IPS-18a (cell line): ENCODE data around the gene IPO4.
A peak's percentile ranks its signal among the peaks of the same experiment; 100 is the strongest.
"Not testable (repeated sequence)": the region's sequence is repeated elsewhere in the genome, so short reads cannot be mapped to it uniquely, and the experiment has no call there.

Experiments
- H3K27ac ChIP-seq: one replicate; pipeline ENCODE4 v1.5.1; 2013; ENCODE audit warnings: low read length
- H3K27me3 ChIP-seq: one replicate; pipeline ENCODE4 v1.6.1; 2013; ENCODE audit warnings: mild to moderate bottlenecking, low read length; ENCODE audit not compliant: control insufficient read depth, insufficient read depth
- H3K36me3 ChIP-seq: one replicate; pipeline ENCODE4 v1.6.1; 2013; ENCODE audit warnings: low read depth, low read length; ENCODE audit not compliant: control insufficient read depth
- H3K4me1 ChIP-seq: one replicate; pipeline ENCODE4 v1.6.1; 2013; ENCODE audit warnings: low read depth, low read length; ENCODE audit not compliant: control insufficient read depth
- H3K4me3 ChIP-seq: one replicate; pipeline ENCODE4 v1.5.1; 2013; ENCODE audit warnings: low read length
- H3K9ac ChIP-seq: one replicate; pipeline ENCODE4 v1.6.1; 2013; ENCODE audit warnings: mild to moderate bottlenecking, low read length, moderate library complexity
- H3K9me3 ChIP-seq: one replicate; pipeline ENCODE4 v1.6.1; 2013; ENCODE audit warnings: low read depth, low read length; ENCODE audit not compliant: control insufficient read depth

Gene IPO4

GRCh38 chr14:24231263-24232120 is 42.9 kb upstream of the IPO4 start:
- Histone ChIP-seq H3K9ac (peak overlapping the region; percentile 79), H3K9me3 (no peaks in the 10 kb centered on the region), H3K4me3 (peak overlapping the region; percentile 93), H3K27me3 (no peaks in the 10 kb centered on the region), H3K4me1 (peaks cover 7% of the 10 kb centered on the region), H3K36me3 (peaks cover 10% of the 10 kb centered on the region), H3K27ac (peak overlapping the region; percentile 72)

- peaks cover 7% of the 10 kb centered on the region for H3K4me1 ChIP-seq
- no peaks in the 10 kb centered on the region for H3K9me3 ChIP-seq
- H3K4me3 ChIP-seq, result no peak overlapping the region
- H3K36me3 ChIP-seq, result peaks cover 2% of the 10 kb centered on the region
- H3K27ac ChIP-seq, result no peak overlapping the region
- H3K27me3 ChIP-seq, result no peaks in the 10 kb centered on the region
- H3K9ac ChIP-seq, result no peak overlapping the region
Measured at GRCh38 chr14:24228902-24229301, 40.3 kb upstream of the IPO4 start.

DNA sequence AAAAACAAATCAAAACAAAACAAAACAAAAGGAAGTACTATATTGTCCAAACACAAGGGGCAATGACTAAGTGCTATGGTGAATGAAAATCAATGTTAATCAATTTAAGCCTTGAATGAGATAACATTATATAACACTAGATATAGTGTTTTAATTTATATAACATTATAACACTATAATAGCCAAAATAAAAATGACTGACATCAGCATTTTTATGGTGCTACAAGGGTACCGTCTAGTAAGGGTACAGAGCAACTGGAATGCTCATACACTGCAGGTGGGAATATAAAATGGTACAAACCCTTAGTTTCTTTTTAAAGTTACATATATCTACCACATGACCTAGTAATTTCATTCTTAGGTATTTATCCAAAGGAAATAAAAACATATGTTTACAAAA is 37.9 kb upstream of the IPO4 start:
- Histone ChIP-seq H3K4me1 (no peaks in the 10 kb centered on the region), H3K27me3 (no peaks in the 10 kb centered on the region), H3K36me3 (peaks cover 2% of the 10 kb centered on the region), H3K9me3 (no peaks in the 10 kb centered on the region), H3K27ac (no peak overlapping the region), H3K9ac (no peak overlapping the region), H3K4me3 (no peak overlapping the region)

- Histone ChIP-seq H3K9me3 (no peaks in the 10 kb centered on the region), H3K27ac (no peak overlapping the region), H3K9ac (no peak overlapping the region), H3K4me1 (no peaks in the 10 kb centered on the region), H3K27me3 (no peaks in the 10 kb centered on the region), H3K36me3 (peaks cover 2% of the 10 kb centered on the region), H3K4me3 (no peak overlapping the region)
Measured at GRCh38 chr14:24224618-24225071, 36.0 kb upstream of the IPO4 start.

GRCh38 chr14:24222987-24223386 is 34.4 kb upstream of the IPO4 start:
- not testable (repeated sequence) for H3K4me3 ChIP-seq, H3K9ac ChIP-seq, H3K9me3 ChIP-seq, H3K27ac ChIP-seq, H3K36me3 ChIP-seq, H3K4me1 ChIP-seq, H3K27me3 ChIP-seq

- Histone ChIP-seq H3K4me1 (no peaks in the 10 kb centered on the region), H3K9me3 (no peaks in the 10 kb centered on the region), H3K4me3 (no peak overlapping the region), H3K27ac (no peak overlapping the region), H3K27me3 (no peaks in the 10 kb centered on the region), H3K9ac (no peak overlapping the region), H3K36me3 (no peaks in the 10 kb centered on the region)
Measured at GRCh38 chr14:24219521-24219920, 30.9 kb upstream of the IPO4 start.

DNA sequence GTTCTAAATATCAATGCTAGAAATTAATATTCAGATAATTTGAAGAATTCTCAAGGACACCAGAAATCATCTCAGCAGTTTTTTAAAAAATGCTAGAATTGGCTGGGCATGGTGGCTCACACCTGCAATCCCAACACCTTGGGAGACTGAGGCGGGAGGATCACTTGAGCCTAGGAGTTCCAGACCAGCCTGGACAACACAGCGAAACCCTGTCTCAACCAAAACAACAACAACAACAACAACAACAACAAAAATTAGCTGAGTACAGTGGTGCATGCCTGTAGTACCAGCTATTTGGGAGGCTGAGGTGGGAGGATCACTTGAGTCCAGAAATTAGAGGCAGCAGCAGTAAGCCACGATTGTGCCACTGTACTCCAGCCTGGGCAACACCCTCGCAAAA is 30.5 kb upstream of the IPO4 start:
- H3K9me3 ChIP-seq, result no peaks in the 10 kb centered on the region
- peaks cover under 1% of the 10 kb centered on the region for H3K36me3 ChIP-seq
- H3K4me3 ChIP-seq, result no peak overlapping the region
- H3K9ac ChIP-seq, result no peak overlapping the region
- no peaks in the 10 kb centered on the region for H3K27me3 ChIP-seq
- H3K27ac ChIP-seq, result no peak overlapping the region
- no peaks in the 10 kb centered on the region for H3K4me1 ChIP-seq

GRCh38 chr14:24216876-24217275 is 28.3 kb upstream of the IPO4 start:
- H3K27me3 ChIP-seq, H3K27ac ChIP-seq, H3K4me3 ChIP-seq, H3K36me3 ChIP-seq, H3K9me3 ChIP-seq, H3K9ac ChIP-seq, H3K4me1 ChIP-seq: not testable (repeated sequence)

GRCh38 chr14:24216345-24216699 is 27.7 kb upstream of the IPO4 start:
- H3K27me3 ChIP-seq, result no peaks in the 10 kb centered on the region
- H3K4me1 ChIP-seq, result peaks cover 5% of the 10 kb centered on the region
- H3K9me3 ChIP-seq, result no peaks in the 10 kb centered on the region
- H3K4me3 ChIP-seq, result peak overlapping the region; percentile 79
- no peak overlapping the region for H3K27ac ChIP-seq
- peaks cover 10% of the 10 kb centered on the region for H3K36me3 ChIP-seq
- H3K9ac ChIP-seq, result no peak overlapping the region

DNA sequence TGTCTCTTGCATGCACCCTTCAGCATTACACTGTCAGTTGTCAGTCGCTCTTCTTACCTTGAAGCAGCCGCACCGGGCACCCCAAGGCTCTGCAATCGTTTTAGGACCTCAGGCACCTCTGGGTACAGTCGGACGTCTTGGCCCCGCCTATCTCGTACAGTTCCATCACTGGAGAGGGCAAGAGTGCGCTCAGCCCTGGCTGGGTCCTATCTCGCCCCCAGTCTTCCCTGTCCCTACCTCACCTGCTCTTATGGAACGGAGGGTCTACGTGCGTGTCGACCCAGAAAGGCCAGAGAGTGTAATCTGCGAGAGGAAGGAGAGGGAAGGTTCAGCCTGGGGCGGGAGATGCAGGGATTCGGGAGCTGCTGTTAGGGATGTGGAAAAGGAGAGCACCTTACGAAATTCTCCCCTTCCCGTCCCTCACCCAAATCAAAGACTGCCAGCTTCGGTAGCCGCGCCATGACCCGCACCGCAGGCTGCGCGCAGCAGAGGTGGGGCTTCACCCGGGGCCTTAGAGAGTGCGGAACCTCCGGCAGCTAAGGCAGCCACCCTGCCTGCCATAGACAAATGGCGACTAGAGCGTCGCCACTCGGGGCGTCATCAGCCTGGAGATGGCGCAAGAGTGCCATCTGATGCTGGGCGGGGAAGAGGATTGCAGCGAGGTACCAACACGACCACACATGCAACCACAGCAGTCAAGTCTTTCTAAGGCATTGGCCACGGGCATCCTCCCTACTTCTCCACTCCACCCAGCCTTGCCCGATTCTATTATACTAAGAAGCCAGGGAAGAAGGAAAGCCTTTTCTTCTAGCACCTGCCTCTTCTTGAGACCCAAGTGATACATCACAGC is 27.1 kb upstream of the IPO4 start, which contains the start of gene MDP1:
TSS of gene MDP1 (minus strand) at position 572 of the 850 bp plus-strand sequence. CDS start at position 461, 111 bp downstream.
- peak within 1 kb of the TSS; percentile 55 for H3K27ac ChIP-seq
- H3K9ac ChIP-seq, result peak within 1 kb of the TSS; percentile 79
- H3K27me3 ChIP-seq, result no peaks in the 10 kb centered on the region
- no peaks in the 10 kb centered on the region for H3K9me3 ChIP-seq
- H3K4me3 ChIP-seq, result peak within 1 kb of the TSS; percentile 79
- peaks cover 15% of the 10 kb centered on the region for H3K36me3 ChIP-seq
- peaks cover 5% of the 10 kb centered on the region for H3K4me1 ChIP-seq

DNA sequence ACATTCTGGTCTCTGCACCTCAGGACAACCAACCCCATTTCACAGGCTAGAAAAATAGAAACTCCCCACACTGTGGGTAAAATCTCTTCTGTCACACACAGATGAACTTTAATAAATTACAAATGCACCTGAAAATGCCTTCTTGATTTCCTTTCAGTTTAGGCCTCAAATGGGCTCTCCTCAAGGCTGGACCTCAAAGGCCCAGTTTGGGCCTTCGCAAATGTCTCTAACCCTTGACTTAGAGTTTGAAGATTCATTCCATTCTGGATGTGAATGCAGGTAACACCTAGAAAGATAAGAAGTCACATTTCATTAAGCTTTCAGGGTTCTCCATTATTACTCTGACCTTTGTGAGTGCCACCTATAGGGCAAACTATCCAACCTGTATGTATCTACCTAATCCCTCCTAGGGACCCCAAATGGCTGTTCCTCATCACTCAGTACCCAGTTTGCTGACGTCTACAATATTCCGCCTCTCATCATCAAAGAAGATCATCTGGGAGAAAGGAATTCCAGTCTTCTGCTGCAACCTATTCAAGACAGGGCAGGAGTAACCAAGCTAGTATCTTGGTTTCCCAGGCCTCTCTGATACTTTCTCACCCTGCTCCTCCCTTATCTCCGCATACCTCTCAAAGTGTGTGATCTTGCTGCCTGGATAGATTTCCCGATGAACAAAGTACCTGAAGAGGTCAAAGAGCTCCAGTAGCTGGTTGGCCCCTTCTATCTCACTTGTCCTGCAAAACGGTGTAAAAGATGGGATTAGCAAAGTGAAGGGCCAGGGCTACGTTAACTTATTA is 25.4 kb upstream of the IPO4 start:
- Histone ChIP-seq H3K36me3 (peaks cover 31% of the 10 kb centered on the region), H3K4me3 (peak overlapping the region; percentile 92), H3K9me3 (no peaks in the 10 kb centered on the region), H3K9ac (peak overlapping the region; percentile 95), H3K27me3 (no peaks in the 10 kb centered on the region), H3K27ac (peak overlapping the region; percentile 75), H3K4me1 (peaks cover 5% of the 10 kb centered on the region)
